MM.1S (cell line): ENCODE data around the gene PXDC1.

Source experiments
- DNase-seq: peaks from one replicate; pipeline ENCODE4 v3.0.0-alpha.2; 2015
- H2AFZ ChIP-seq: fragments of 300-600 bp; sonication (generic); 2 replicates; pipeline ENCODE4 v1.6.0; 2016; ENCODE audit warnings: antibody characterized with exemption, low read length
- H3F3A ChIP-seq: fragments of 300-600 bp; sonication (generic); 2 replicates; pipeline ENCODE4 v1.6.1; 2016; ENCODE audit warnings: mild to moderate bottlenecking, antibody characterized with exemption, low read length, moderate library complexity, mixed read lengths; ENCODE audit not compliant: insufficient read depth
- H3K27ac ChIP-seq: fragments of 300-600 bp; sonication (generic); 2 replicates; pipeline ENCODE4 v1.5.1; 2016; ENCODE audit warnings: mild to moderate bottlenecking, low read length
- H3K27me3 ChIP-seq: fragments of 300-600 bp; sonication (generic); replicated peaks from 2 replicates; pipeline ENCODE4 v1.6.0; 2016; ENCODE audit warnings: low read length; ENCODE audit not compliant: insufficient read depth
- H3K36me3 ChIP-seq: fragments of 300-600 bp; sonication (generic); replicated peaks from 2 replicates; pipeline ENCODE4 v1.6.1; 2016; ENCODE audit warnings: mild to moderate bottlenecking, low read length, mixed read lengths; ENCODE audit not compliant: insufficient read depth
- H3K4me1 ChIP-seq: fragments of 300-600 bp; sonication (generic); 2 replicates; pipeline ENCODE4 v1.6.1; 2016; ENCODE audit warnings: low read length, mixed read lengths
- H3K4me2 ChIP-seq: fragments of 300-600 bp; sonication (generic); 2 replicates; pipeline ENCODE4 v1.6.0; 2016; ENCODE audit warnings: low read depth, low read length
- H3K4me3 ChIP-seq: fragments of 300-600 bp; sonication (generic); 2 replicates; pipeline ENCODE4 v1.5.1; 2016; ENCODE audit warnings: low read length, mixed read lengths
- H3K79me2 ChIP-seq: fragments of 300-600 bp; sonication (generic); 2 replicates; pipeline ENCODE4 v1.6.1; 2016; ENCODE audit warnings: mixed run types, low read length, mixed read lengths
- H3K9ac ChIP-seq: fragments of 300-600 bp; sonication (generic); 2 replicates; pipeline ENCODE4 v1.6.1; 2016; ENCODE audit warnings: low read length, mixed read lengths
- H3K9me2 ChIP-seq: fragments of 300-600 bp; sonication (generic); replicated peaks from 2 replicates; pipeline ENCODE4 v1.6.1; 2016; ENCODE audit warnings: mild to moderate bottlenecking, low read length, mixed read lengths; ENCODE audit not compliant: insufficient read depth
- H3K9me3 ChIP-seq: fragments of 300-600 bp; sonication (generic); replicated peaks from 2 replicates; pipeline ENCODE4 v1.6.1; 2016; ENCODE audit warnings: mild to moderate bottlenecking, low read length, mixed read lengths; ENCODE audit not compliant: insufficient read depth
- H4K20me1 ChIP-seq: fragments of 300-600 bp; sonication (generic); 2 replicates; pipeline ENCODE4 v1.6.1; 2016; ENCODE audit warnings: mild to moderate bottlenecking, low read length, moderate library complexity, mixed read lengths; ENCODE audit not compliant: insufficient read depth
- EZH2 ChIP-seq: fragments of 300-600 bp; sonication (generic); optimal IDR thresholded peaks from 2 replicates; pipeline ENCODE3; 2017; ENCODE audit warnings: low read depth, mild to moderate bottlenecking, antibody characterized with exemption, low read length, mixed read lengths
- EZH2phosphoT487 ChIP-seq: fragments of 300-600 bp; sonication (generic); IDR thresholded peaks from 2 replicates; pipeline ENCODE4 v1.6.1; 2018; ENCODE audit warnings: antibody characterized with exemption, low read length
- TF ChIP-seq, protein P1 (sequence below): fragments of 300-600 bp; sonication (generic); IDR thresholded peaks from 2 replicates; pipeline ENCODE4 v1.5.1; 2016; ENCODE audit warnings: antibody characterized with exemption, low read length, mixed read lengths

Gene PXDC1

DNA sequence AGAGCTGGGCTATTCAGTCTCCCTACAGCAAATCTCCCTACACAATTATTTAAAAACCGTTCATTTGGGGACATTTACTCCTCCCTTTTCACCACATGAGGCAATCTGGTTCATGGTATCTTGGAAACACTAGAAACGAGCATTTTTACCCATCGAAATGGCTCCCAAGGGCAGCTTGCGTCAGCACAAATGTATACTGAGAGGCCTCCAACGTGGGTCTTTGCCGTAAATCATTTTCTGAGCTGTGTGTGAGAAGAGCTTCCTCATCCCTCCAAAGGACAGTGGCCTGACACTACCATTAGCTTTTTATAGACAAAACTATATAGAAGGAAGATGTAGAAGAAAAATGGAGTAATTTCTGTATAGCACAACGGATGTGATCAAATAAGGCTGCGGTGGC is 30.0 kb upstream of the PXDC1 start:
- Histone ChIP-seq H3K4me2 (no peak overlapping the region), H3K27ac (no peak overlapping the region), H3K79me2 (no peaks in the 10 kb centered on the region), H3K36me3 (no peaks in the 10 kb centered on the region), H3K9me3 (no peaks in the 10 kb centered on the region), H2AFZ (no peak overlapping the region), H3K9me2 (no peaks in the 10 kb centered on the region), H3K27me3 (no peaks in the 10 kb centered on the region), H4K20me1 (no peaks in the 10 kb centered on the region), H3K4me3 (no peak overlapping the region), H3F3A (no peaks in the 10 kb centered on the region), H3K9ac (no peak overlapping the region), H3K4me1 (no peaks in the 10 kb centered on the region)
- DNase-seq = no peak
- TF ChIP-seq, protein P1, sequence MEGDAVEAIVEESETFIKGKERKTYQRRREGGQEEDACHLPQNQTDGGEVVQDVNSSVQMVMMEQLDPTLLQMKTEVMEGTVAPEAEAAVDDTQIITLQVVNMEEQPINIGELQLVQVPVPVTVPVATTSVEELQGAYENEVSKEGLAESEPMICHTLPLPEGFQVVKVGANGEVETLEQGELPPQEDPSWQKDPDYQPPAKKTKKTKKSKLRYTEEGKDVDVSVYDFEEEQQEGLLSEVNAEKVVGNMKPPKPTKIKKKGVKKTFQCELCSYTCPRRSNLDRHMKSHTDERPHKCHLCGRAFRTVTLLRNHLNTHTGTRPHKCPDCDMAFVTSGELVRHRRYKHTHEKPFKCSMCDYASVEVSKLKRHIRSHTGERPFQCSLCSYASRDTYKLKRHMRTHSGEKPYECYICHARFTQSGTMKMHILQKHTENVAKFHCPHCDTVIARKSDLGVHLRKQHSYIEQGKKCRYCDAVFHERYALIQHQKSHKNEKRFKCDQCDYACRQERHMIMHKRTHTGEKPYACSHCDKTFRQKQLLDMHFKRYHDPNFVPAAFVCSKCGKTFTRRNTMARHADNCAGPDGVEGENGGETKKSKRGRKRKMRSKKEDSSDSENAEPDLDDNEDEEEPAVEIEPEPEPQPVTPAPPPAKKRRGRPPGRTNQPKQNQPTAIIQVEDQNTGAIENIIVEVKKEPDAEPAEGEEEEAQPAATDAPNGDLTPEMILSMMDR = no peak
- TF ChIP-seq EZH2phosphoT487 (no peak), EZH2 (no peak)

DNA sequence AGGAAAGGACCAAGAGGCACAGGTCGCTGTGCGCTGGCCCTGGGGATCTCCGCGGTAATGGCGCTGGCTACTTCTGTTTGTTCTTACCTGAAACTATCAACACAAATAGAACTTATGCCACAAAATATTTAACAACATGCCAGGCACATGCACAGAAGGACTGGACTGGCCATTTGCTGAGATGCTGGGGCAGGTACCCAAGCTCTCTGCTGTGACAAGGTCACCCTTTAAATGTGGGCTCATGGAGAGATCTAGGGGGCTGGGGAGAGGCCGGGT is 28.0 kb upstream of the PXDC1 start:
- Histone ChIP-seq H3K9me3 (no peaks in the 10 kb centered on the region), H3K4me3 (no peak overlapping the region), H3K9ac (no peak overlapping the region), H3K4me1 (no peaks in the 10 kb centered on the region), H3F3A (no peaks in the 10 kb centered on the region), H4K20me1 (no peaks in the 10 kb centered on the region), H3K9me2 (no peaks in the 10 kb centered on the region), H2AFZ (no peak overlapping the region), H3K27me3 (no peaks in the 10 kb centered on the region), H3K36me3 (no peaks in the 10 kb centered on the region), H3K27ac (no peak overlapping the region), H3K4me2 (no peak overlapping the region), H3K79me2 (no peaks in the 10 kb centered on the region)
- no peak for DNase-seq
- TF ChIP-seq EZH2phosphoT487 (no peak), EZH2 (no peak)
- TF ChIP-seq, protein P1 = no peak

DNA sequence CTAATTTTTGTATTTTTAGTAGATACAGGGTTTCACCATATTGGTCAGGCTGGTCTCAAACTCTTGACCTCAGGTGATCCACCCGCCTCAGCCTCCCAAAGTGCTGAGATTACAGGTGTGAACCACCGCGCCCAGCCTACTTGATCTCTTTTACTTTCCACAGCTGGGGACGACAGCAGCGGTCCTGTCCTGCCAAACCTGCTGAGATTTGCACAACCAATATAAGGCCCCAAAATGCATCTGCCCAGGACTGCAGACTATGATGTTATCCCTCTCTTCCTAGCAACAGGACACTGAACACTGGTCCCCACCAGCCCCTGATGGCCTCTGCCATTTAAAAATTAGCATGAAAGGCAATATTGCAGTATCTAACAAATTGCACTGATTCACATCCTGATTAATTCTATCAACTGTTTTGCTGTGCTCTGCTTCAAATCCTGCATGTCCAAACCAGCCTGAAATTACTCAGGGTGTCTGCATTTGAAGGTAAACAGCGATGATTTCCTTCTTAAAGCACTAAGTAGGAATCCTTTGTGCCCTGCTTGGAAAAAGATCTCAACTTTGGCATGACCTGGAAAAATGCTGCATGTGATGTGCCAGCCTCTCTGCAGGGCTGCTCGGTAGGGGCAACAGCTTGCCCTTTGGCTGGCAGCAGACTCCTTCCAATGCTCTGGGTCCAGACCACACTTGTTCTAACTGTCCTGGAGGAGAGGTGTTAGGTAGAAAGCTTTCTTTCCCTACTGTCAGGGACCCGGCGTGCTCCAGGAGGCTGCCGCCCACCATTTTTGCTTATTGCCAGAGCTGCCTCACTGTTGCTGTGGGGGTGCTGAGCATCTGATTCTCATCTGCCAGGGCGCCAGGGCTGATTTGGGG is 27.4 kb upstream of the PXDC1 start:
- Histone ChIP-seq H2AFZ (no peak overlapping the region), H3K27ac (no peak overlapping the region), H3K4me2 (no peak overlapping the region), H3K4me1 (no peaks in the 10 kb centered on the region), H3K4me3 (no peak overlapping the region), H3F3A (no peaks in the 10 kb centered on the region), H3K79me2 (no peaks in the 10 kb centered on the region), H3K9ac (no peak overlapping the region), H4K20me1 (no peaks in the 10 kb centered on the region), H3K36me3 (no peaks in the 10 kb centered on the region), H3K9me3 (no peaks in the 10 kb centered on the region), H3K9me2 (no peaks in the 10 kb centered on the region), H3K27me3 (no peaks in the 10 kb centered on the region)
- no peak for DNase-seq
- TF ChIP-seq, protein P1 = no peak
- no peak for TF ChIP-seq EZH2phosphoT487
- TF ChIP-seq EZH2 = no peak
